DMS153 (cell line): ENCODE results near the gene SMU1.

Experiments used
- DNase-seq: peaks from one replicate; lab custom pipeline; 2025; lab: John Stamatoyannopoulos, UW

SMU1 gene

DNA sequence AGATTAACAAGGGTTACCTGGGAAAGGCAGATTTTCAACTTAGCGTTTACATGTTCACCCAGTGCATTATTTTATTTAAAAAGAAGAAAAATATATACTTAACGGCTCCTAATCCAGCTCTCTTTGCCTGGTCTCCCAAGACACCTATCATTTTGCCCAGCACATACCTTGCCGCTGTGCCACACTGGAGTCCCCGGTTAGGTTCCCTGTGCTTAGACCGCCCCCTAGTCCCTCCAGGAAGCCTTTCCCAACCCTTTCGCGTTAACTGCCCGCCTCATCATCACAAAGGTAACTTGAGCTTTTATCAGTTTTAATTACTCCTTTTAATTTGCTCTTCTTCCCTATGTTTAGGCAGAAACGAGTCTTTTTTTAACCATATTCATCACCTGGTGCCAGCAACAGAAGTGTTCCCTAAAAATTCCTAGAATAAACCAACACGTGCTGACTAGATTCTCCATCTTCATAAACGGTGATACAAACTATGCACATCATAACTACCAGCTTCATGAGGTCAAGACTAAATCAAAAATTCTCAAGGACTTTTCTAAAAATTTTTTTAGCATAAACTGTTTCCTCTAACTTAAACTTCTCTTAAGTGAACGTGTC, 31.7 kb downstream of the SMU1 start:
- peak; percentile 15 for DNase-seq

DNA sequence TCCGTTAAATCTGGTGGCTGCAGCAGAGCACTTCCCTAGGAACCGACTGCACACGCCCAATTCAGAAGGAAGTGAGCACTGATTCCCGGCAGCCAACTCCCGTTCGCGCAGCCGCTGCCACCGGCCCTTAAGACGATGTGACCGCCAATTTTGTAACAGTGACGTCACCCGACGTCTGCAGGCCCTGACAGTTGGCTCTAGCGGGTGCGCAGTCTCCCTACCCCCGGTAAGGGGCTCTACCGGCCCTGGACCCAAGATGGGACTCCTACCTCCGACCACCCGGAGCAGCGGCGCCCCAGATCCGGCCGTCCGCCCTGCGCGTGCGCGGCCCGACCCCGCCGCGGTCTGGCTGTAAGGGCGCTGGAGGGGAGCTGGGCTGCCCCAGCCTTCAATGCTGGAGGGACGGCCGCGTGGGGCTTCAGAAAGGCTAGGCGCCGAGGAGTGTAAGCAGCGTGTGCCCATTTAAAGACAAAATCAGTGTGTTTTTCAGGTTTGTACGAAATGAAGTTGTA, 32.3 kb downstream of the SMU1 start:
- DNase-seq = peak; percentile 89

DNA sequence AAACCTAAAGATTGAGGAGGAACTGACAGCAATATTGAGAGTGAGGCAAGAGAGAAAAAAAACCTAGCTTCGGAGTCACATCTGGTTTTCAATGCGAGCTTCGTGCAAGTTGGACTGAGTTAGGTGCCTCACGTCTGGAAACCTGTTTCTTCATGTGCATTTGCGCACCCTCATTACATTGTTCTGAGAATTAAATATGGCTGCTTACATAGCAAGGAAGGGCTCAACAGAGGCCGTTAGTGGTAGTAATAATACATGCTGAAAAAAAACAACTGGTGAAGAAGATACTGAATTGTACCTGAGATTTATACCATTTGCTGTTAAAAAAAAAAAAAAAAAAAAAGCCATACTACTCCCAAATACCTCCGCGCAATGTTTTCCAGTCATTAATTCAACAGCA, 32.8 kb downstream of the SMU1 start:
- DNase-seq = no peak

DNA sequence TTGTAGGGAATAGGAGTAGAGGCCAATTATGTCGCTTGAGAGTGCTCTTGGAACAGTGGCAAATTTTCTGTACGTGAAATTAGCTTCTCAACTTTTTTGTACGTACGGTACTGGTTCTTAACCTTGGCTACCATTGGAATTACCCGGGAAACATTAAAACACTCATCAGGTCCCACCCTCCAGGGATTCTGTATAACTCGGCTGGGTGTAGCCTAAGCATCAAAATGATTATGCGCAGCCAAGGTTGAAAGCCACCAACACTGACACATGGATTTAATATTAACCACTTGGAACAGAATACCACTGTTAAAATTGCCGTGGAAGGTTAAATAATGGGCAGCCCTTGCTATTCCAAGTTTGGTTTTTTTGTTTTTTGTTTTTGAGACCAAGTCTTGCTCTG, 34.0 kb downstream of the SMU1 start:
- DNase-seq = no peak

DNA sequence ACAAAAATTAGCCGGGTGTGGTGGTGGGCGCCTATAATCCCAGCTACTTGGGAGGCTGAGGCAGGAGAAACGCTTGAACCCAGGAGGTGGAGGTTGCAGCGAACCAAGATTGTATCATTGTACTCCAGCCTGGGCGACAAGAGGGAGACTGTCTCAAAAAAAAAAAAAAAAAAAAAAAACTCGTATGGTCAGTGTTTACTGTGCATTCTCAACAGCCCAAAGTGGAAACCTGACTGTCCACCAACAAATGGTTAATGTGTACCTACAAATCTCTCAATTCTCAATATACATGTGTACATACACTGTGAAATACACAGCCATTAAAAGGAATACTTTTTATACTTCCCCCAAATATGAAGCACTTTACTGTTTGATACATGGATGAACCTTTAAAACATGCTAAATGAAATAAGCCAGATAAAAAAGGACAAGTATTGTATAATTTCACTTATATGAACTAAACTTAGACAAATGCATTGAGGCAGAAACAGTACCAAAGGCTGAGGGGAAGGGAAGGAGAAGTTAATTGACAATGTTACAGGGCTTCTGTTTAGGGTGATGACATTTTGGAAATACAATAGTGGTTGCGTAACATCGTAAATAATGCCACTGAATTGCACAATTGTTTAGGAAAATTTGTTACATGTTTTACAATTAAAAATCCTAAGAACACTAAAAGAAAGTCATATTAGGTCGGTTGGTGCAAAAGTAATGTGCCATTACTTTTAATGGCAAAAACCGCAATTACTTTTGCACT, 34.9 kb downstream of the SMU1 start:
- DNase-seq = no peak

DNA sequence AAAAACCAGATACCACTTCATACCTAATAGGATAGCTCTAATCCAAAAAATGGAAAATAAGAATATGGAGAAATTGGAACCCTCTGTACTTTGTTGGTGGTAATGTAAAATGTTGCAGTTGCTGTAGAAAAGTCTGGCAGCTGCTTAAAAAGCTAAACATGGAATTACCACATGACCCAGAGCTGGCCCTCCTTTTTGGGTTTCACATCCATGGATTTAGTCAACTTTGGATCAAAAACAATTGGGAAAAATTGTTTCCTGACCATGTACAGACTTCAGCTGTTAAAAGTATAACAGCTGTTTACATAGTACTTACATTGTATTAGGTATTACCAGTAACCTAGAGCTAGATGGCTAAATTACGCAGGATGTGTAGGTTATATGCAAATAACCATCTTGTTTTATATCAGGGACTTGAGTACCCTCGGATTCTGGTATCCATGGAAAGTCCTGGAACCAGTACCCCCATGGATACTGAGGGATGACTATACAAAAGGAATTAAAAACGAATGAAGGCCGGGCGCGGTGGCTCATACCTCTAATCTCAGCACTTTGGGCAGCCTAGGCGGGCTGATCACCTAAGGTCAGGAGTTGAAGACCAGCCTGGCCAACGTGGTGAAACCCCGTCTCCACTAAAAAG, 35.6 kb downstream of the SMU1 start:
- DNase-seq = no peak

DNA sequence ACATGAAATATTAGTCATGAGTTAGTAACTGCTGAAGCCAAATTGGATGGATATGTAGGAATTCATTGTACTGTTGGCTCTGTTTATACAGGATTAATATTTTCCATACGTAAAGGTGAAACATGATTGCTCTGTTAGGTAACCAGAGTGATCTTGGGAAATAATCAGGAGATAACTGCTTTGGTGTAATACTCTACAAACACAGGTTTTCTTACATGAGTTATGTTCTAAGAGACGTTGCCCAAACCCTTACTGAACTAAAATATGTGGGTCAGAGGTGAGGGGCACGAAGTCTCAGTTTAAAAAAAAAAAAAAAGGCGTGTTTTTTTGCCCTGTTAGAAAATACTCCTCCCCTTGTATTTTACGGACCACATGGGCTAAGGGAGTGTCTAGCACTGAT, 43.6 kb downstream of the SMU1 start:
- no peak for DNase-seq

DNA sequence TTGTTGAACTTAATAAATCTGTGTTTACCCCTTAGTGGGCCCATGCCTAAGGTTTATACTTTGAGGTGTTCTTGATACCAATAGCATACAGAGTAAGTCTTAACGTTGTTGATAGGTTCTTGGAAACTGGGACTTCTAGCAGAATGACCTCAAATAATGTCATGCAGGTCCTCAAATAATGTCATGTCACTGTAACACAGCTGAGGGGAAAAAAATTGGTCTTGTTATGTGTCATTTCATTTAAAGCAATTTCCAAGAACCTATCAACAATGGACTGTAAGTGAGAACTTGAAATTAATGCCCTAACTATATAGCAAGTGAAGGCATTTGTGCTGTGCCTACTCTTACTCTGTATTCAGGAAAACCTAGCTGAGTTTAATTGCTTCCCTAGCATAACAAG, 44.2 kb downstream of the SMU1 start:
- DNase-seq = no peak

DNA sequence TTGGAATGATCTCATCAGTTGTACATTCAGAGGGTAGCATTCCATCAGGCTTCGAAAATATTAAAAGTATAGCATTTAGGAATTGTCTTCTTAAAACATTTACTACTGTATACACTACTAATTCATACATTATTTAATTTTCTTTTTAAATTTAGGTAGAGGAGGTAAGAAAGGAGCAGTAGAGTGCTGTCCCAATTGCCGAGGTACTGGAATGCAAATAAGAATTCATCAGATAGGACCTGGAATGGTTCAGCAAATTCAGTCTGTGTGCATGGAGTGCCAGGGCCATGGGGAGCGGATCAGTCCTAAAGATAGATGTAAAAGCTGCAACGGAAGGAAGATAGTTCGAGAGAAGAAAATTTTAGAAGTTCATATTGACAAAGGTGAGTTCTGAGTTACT, 46.2 kb downstream of the SMU1 start:
- no peak for DNase-seq

DNA sequence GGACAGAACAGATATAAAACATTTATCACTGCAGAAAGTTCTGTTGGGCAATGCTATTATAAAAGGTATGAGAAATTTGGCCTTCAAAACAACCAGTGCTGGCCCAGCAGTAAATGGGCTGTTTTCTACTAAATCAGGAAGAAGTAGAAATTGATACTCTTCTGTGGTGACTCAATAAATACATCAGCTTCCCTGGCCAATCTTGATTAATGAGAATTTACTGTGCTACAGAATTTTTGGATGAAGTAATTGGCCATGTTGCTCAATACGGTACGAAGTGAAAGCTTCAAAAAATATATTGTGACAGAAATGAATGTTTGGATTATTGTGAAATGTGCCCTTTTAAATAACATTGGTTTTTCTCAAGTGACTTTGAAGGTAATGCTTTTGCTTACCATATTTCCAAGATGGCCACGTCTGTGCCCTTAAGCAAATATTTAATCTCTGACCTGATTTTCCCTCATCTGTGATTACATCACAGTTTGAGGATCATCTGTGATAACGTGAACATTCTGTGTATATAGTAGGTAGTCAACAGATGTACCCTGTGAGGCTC, 47.2 kb downstream of the SMU1 start:
- DNase-seq = no peak

DNA sequence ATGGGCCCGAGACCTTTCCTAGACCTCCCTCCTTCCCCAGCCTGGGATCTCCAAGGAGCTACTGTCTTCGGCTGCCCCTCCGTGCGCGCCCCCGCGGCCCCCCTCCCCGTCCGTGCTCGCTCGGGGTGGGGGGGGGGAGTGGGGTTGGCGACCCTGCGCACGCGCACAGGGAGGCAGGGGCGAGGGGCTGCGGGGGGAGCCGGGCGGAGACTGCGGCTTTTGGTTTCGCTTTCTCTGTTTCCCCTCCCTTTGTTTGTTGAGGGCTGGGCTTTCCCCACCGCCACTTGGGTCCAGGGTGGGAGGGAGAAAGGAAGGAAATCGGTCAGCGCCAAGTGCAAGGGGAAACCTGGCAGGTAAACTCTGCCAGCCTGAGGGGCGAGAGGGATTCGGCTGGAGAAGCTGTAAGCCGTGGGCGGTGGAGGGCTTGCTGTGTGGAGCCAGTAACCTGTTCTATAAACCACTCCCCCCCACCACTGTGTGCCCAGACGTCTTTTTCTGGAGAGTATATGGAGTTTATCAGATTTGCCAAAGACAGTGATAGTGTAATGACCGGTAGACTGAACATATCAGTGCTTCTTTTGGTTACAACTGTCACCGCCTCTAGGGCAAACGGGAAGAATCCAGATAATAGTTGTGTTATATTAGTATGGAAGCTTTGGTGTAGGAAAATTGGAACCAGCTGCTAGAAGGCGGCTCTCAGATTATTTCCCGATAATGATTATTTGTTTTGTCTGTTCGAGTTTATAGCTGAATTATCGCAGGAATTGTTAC, 50.7 kb downstream of the SMU1 start:
- peak; percentile 51 for DNase-seq

DNA sequence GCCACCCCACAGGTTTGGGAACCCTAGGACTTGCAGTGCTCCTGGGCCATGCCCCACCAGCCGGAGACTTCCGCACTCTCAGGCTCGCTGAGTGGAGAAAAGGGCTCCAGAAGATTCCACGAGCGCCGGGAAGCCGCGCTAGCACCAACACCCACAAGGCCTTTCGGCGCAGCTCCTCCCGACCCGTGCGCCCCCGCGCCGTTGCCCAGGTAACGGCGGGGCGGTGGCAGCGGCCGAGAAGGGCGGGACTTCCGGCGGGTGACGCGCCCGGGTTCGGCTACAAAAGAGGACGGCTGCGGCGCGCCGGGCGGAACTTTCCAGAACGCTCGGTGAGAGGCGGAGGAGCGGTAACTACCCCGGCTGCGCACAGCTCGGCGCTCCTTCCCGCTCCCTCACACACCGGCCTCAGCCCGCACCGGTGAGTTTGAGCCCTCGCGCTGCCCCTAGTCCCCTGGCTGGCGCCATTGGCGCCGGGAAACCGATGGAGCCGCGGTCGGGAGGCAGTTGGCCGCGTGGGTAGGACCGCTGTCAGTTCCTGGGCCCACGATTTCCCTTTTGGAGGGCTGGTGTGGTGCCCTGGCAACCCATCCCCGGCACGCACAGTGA, 51.4 kb downstream of the SMU1 start, which contains the start of gene DNAJA1:
Gene DNAJA1, plus strand, starts transcription at position 308 of the 606 bp plus-strand sequence. CDS start 1,212 bp downstream, outside the sequence.
- DNase-seq = peak; percentile 86

DNA sequence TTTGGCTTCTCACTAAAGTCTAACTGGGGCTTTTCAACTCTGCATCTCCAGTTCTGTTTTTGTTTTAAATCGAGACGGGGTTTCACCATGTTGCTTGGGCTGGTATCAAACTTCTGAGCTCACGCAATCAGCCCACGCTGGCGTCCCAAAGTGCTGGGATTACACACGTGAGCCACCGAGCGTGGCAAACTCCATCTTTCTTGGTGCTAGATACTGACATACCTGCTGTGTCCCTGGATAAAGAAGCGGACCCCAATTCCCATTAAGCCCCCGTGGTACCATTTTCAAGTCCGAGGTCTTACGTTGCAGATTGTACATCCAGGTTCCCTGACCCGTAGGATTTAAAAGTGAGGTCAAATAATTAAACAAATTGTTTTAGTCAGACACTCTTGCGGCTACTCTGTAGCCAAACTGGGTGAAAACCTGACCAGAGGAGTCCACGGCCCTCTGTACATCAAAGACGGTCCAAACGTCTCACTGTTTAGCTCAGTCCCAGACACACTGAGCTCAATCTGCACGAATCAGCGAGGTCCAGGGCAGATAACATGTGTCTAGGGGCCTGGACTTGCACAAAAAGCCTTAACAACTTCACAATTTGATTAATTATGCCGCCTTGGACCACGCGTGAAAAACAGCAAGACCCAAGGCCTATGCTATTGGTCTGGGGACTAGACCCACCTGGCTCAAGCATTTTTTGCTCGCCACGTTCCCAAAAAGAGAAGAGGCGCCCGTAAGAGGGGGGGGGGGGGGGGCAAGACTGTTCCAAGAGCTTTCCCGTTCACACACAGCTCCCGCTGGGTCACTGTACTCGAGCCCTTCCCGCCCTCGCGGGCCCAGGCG, 52.1 kb downstream of the SMU1 start:
- DNase-seq = no peak

DNA sequence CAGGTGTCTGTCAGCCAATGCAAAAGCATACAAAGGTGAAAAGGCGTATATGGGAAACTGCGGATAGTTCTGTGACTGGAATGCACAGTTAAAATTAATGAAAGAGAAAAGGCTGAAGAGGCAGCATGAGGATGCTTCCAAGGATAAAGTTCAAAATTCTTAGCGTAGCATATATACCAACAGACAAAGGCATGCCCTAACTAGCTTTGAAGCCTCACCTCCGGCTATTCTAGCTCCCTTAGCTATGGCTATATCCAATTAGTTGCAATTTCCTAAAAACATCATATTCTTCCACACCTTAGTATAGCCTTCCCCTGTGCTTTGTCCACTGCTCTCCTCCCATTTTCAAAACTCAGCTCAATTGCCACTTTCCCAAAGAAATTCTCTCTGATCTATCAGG, 52.8 kb downstream of the SMU1 start:
- no peak for DNase-seq

DNA sequence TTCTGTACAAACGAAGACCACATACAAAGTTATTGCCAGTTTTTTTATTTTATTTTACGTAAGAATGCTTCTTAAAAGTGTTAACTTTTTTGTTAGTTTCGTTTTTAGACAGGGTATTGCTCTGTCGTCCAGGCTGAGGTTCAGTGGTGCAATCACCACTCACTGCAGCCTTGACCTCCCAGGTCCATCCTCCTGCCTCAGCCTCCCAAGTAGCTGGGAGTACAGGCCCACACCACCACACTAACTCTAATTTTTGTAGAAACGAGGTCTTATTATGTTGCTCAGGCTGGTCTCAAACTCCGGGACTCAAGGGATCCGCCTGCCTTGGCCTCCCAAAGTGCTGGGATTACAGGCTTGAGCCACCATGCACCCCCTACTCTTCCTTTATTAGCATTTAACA, 53.7 kb downstream of the SMU1 start:
- no peak for DNase-seq

DNA sequence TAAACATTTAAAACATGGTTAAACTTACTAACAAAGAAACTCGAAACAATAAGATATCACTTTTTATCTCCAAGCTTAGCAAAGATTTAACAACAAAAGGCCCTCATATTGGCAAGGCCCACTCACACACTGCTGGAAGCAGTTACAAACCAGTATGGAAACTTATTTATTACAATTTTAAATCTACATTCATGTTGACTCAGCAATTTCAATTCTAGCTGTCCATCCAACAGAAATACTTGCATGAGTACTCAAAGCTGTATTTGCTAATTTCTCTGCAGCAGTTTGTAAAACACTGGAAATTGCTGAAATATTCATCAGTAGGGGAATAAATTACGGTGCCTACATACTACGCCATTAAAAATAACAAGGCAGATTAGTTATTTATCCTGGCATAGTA, 54.2 kb downstream of the SMU1 start:
- DNase-seq = no peak

DNA sequence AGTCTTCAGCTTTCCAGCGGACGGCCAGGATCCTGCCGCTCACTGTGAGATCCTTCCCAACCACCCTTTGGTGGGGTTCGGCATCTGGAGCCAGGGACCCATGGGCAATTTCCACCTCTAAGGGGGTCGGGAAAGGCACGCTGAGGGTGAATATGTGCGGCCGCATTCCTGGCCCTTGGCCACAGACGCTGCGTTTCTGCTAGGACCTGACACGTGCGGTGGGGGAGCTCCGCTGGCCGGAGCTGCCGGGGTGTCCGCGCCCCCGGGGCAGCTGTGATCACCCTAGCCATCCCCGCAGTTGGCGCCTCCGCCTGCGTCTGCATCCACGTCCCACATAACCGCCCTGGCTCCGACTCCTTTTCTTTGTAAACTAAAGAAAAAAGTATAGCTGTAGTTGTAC, 56.7 kb downstream of the SMU1 start:
- DNase-seq = no peak

DNA sequence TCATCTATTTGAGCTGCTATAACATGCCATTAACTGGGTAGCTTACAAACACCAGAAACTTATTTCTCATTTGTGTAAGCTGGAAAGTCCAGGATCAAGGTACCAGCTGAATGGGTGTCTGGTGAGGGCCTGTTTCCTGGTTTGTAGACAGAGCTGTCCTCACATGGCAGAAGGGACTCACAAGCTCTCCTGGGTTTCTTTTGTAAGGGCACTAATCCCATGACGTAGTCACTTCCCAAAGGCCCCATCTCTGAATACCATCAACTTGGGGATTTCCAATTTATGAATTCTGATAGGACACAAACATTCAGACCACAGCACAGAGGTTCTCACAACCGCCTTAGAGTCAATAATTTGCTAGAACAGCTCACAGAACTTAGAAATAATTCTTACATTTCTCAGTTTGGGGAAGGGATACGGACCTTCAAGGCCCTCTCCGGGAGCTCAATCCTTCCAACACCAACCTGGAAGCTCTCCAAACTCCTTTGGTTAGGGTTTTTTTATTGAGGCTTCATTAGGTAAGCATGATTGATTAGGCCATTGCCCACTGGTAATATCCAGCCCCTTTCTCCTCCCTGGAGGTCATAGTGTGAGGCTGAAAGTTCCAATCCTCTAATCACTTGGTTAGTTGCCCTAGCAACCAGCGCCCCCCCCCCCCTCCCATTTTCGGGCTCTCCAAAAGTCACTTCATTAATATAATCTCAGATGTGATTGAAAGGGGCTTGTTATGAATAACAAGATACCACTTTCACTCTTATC, 59.0 kb downstream of the SMU1 start:
- DNase-seq = no peak

DNA sequence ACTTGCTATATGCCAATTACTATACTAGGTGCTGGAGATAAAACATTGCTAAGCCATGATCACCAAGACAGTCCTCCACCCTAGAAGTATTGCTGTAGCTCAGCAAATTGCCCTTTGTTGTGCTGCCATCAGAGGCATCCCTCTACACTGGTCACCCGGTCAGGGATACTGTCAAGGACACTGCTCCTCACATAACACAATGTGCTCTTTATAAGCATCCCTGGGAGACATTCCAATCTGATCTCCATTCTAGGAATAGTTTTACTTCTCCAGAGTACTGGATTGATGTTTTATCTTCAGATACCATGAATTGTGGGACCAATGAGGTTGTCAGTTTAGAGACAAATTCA, 61.8 kb downstream of the SMU1 start:
- DNase-seq = no peak
